Measurements from ENCODE around the gene MGRN1. TPM values are rescaled to one million over a fixed set of nuclear protein-coding genes. Genes with fewer than 3 reads are reported as not detected.

Gene MGRN1
- total and polyA plus RNA-seq, 2 of the 13 experiments (the other 11 are each of a cell fraction or from before 2014, with no cell fraction given) = 11.9 to 12.6 TPM

DNA sequence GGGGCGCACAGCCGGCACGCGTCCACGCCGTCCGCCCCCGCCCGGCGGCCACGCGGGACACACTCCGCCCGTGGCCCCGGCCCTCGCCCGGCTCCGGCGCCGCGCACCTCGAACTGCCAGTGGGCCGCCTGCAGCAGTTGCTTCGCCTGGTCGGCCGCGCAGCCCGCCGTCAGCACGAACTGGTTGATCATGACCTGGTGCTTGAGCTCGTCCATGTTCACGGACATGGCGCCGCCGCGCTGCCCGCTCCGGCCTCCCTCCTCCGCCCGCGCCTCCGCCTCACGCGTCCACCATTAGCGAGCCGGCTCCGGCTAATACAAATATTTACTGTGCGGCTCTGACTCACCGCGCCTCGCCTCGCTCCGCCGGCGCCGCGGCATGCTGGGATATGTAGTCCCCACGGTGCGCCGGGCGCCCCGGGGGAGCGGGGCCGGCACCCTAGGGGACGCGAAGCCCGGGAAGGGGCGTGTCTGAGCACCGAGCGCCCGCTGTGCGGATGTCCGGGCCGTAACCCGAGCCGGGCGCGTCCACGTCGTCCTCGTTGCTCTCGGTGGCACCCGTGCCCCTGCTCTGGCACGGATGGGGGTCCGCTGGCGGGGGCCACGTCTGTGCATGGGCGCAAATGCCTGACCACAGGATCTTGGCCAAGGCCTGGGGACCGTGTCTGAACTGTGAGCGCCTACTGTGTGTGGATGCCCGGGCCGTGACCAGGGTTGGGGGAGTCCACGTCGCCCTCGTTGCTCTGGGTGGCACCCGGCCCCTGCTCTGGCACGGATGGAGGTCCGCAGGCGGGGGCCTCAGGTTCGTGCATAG, 9.8 kb upstream of the MGRN1 start, which contains the start of gene UBALD1 (continued):
- TF ChIP-seq, protein P1, sequence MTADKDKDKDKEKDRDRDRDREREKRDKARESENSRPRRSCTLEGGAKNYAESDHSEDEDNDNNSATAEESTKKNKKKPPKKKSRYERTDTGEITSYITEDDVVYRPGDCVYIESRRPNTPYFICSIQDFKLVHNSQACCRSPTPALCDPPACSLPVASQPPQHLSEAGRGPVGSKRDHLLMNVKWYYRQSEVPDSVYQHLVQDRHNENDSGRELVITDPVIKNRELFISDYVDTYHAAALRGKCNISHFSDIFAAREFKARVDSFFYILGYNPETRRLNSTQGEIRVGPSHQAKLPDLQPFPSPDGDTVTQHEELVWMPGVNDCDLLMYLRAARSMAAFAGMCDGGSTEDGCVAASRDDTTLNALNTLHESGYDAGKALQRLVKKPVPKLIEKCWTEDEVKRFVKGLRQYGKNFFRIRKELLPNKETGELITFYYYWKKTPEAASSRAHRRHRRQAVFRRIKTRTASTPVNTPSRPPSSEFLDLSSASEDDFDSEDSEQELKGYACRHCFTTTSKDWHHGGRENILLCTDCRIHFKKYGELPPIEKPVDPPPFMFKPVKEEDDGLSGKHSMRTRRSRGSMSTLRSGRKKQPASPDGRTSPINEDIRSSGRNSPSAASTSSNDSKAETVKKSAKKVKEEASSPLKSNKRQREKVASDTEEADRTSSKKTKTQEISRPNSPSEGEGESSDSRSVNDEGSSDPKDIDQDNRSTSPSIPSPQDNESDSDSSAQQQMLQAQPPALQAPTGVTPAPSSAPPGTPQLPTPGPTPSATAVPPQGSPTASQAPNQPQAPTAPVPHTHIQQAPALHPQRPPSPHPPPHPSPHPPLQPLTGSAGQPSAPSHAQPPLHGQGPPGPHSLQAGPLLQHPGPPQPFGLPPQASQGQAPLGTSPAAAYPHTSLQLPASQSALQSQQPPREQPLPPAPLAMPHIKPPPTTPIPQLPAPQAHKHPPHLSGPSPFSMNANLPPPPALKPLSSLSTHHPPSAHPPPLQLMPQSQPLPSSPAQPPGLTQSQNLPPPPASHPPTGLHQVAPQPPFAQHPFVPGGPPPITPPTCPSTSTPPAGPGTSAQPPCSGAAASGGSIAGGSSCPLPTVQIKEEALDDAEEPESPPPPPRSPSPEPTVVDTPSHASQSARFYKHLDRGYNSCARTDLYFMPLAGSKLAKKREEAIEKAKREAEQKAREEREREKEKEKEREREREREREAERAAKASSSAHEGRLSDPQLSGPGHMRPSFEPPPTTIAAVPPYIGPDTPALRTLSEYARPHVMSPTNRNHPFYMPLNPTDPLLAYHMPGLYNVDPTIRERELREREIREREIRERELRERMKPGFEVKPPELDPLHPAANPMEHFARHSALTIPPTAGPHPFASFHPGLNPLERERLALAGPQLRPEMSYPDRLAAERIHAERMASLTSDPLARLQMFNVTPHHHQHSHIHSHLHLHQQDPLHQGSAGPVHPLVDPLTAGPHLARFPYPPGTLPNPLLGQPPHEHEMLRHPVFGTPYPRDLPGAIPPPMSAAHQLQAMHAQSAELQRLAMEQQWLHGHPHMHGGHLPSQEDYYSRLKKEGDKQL (CRISPR knock-in tag; IDR thresholded peaks at IDR 0.05; ENCODE audit: low read depth) = no peak
- peak; percentile 66; the same call in 1 of the 2 replicates for TF ChIP-seq SRY (CRISPR knock-in tag; IDR thresholded peaks at IDR 0.05)
- TF ChIP-seq, protein P2, sequence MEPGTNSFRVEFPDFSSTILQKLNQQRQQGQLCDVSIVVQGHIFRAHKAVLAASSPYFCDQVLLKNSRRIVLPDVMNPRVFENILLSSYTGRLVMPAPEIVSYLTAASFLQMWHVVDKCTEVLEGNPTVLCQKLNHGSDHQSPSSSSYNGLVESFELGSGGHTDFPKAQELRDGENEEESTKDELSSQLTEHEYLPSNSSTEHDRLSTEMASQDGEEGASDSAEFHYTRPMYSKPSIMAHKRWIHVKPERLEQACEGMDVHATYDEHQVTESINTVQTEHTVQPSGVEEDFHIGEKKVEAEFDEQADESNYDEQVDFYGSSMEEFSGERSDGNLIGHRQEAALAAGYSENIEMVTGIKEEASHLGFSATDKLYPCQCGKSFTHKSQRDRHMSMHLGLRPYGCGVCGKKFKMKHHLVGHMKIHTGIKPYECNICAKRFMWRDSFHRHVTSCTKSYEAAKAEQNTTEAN (CRISPR knock-in tag; conservative IDR thresholded peaks at IDR 0.05) = 0 out of 2 replicates have a peak, but pooled peaks have one; percentile 62
- TF ChIP-seq, protein P3, sequence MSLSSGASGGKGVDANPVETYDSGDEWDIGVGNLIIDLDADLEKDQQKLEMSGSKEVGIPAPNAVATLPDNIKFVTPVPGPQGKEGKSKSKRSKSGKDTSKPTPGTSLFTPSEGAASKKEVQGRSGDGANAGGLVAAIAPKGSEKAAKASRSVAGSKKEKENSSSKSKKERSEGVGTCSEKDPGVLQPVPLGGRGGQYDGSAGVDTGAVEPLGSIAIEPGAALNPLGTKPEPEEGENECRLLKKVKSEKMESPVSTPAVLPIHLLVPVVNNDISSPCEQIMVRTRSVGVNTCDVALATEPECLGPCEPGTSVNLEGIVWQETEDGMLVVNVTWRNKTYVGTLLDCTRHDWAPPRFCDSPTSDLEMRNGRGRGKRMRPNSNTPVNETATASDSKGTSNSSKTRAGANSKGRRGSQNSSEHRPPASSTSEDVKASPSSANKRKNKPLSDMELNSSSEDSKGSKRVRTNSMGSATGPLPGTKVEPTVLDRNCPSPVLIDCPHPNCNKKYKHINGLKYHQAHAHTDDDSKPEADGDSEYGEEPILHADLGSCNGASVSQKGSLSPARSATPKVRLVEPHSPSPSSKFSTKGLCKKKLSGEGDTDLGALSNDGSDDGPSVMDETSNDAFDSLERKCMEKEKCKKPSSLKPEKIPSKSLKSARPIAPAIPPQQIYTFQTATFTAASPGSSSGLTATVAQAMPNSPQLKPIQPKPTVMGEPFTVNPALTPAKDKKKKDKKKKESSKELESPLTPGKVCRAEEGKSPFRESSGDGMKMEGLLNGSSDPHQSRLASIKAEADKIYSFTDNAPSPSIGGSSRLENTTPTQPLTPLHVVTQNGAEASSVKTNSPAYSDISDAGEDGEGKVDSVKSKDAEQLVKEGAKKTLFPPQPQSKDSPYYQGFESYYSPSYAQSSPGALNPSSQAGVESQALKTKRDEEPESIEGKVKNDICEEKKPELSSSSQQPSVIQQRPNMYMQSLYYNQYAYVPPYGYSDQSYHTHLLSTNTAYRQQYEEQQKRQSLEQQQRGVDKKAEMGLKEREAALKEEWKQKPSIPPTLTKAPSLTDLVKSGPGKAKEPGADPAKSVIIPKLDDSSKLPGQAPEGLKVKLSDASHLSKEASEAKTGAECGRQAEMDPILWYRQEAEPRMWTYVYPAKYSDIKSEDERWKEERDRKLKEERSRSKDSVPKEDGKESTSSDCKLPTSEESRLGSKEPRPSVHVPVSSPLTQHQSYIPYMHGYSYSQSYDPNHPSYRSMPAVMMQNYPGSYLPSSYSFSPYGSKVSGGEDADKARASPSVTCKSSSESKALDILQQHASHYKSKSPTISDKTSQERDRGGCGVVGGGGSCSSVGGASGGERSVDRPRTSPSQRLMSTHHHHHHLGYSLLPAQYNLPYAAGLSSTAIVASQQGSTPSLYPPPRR (CRISPR knock-in tag; IDR thresholded peaks at IDR 0.05; ENCODE audit: borderline replicate concordance) = peak; percentile 74; the same call in 1 of the 2 replicates
- no peak for TF ChIP-seq ZBTB20 (CRISPR knock-in tag; IDR thresholded peaks at IDR 0.05; ENCODE audit: borderline replicate concordance, low read depth)
- no peak for TF ChIP-seq KIAA2018 (CRISPR knock-in tag; IDR thresholded peaks at IDR 0.05; ENCODE audit: borderline replicate concordance)

All from HepG2 (cell line).